ENCODE measurements around the gene GPI.
A peak's percentile ranks its signal among the peaks of the same experiment; 100 is the strongest.
"Not testable (repeated sequence)": the region's sequence is repeated elsewhere in the genome, so short reads cannot be mapped to it uniquely, and the experiment has no call there.

The GPI gene

DNA sequence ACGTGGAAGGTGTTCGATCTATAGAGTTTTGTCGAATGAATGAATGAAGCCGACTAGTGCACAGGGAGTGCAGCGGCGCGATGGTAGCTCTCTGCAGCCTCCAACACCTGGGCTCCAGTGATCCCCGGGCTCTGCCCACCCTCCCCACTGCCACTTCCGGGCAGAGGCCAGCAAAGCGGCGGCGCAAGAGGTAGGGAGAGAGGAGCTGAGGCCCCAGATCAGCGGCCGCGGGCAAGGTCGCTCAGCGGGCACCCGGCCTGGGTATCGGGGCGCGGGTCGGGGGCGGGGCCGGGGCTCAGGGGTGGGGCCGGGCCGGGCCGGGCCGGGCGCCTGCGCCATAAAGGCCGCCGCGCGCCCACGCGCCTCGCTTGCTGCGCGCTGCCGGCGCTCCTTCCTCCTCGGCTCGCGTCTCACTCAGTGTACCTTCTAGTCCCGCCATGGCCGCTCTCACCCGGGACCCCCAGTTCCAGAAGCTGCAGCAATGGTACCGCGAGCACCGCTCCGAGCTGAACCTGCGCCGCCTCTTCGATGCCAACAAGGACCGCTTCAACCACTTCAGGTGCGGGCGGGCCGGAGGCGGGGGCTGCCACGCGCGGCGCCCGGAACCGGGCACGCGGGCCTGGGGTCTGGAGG, at the start of gene GPI:
Gene GPI, plus strand, starts transcription at position 367 of the 633 bp plus-strand sequence. Its CDS starts 71 bp downstream, at position 438.
- DNase-seq: peak; percentile 65 to 68

DNA sequence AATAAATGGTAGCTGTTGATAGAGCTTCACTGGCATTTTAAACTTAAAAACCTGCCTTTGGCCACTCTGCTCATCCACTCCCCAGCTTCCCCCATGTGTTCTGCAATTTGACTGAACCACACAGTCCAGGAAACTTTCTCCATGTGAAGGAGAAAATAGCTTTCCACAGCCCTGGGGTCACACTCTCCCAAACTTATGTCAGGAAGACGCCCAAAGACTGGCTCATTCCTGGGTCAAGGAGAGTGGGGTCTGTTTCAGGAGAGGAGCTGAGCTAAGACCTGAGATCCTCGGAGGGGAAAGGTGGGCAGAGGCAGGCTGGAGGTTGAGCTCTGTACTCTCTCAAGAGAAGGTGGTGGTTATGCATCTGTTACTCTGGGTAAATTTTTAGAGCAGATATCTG, 48.7 kb upstream of the GPI start:
- no peak for DNase-seq

GRCh38 chr19:34316741-34317301, 48.2 kb upstream of the GPI start:
- DNase-seq: no peak

GRCh38 chr19:34317311-34317927, 47.6 kb upstream of the GPI start:
- DNase-seq: peak; percentile 12 to 31

DNA sequence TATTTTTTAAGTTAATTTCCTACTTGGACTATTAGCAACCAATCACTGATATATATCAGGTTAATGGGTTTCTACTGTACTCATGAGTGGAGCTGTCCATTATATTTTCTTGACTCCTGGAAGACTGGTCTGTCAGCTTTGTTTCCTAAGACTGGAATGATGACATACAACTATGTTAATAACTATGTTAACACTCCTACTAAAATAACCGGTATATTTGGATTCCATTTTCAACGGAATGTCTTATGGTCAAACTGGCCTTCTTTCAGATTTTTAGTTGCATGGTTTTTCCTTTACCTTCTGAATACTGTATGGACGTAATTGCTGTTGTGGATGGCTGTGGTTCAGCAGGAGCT, 45.8 kb upstream of the GPI start:
- no peak for DNase-seq

GRCh38 chr19:34319785-34320184, 45.2 kb upstream of the GPI start:
- no peak for DNase-seq

DNA sequence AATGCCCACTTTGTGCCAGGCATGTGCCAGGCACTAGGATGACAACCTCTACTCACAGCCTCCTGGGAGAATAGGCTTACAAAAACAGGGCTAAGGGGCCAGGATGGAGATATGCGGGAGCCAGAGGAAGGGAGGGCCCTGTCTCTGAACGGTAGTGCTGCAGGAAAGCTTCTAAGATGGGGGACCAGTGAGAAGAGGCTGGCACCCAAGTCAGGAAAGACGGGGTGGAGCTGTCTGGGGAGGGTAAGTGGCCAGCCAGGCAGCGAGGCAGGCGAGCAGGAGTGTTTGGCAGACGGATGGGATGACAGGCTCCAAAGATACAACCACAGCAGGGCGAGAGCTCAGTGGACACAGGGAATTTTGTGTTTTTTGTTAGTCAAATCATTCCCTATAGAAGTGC, 44.7 kb upstream of the GPI start:
- no peak for DNase-seq

GRCh38 chr19:34321735-34322134, 43.3 kb upstream of the GPI start:
- no peak for DNase-seq

DNA sequence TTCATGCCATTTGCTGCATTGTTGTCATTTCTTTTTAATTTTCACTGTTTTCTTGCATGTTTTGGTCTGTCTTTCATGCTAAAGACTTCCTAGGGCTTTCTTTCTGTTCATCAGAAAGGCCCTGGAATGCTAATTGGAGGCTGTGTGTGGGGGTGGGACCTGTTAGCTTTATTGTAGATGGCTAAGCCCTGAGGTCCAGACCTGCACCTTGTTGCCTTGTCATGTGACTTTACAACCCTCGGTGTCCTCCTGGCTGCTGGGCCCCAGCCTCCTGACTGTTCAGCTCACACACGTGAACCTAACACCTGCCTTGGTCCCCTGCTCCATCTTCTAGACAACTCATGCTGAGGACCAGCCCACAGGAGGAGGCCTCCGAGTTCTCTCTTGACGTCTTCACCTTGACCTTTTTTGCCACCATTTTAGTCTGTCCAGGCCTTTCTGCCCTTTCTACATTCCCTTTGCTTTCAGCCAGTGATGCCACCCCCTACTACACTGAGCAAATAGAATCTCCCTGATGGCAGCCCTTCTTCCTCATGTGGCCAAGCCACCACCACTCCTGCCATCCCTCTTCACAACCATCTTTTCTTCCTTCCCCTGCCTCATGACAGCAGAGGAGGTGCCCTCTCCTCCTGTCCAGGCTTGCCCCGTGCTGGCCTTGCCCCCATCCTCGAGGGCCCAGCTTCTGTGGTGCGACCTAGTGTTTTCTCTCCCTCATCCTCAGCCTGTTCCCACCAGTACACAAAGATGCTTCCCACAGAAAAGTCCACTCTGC, 41.4 kb upstream of the GPI start:
- no peak for DNase-seq

DNA sequence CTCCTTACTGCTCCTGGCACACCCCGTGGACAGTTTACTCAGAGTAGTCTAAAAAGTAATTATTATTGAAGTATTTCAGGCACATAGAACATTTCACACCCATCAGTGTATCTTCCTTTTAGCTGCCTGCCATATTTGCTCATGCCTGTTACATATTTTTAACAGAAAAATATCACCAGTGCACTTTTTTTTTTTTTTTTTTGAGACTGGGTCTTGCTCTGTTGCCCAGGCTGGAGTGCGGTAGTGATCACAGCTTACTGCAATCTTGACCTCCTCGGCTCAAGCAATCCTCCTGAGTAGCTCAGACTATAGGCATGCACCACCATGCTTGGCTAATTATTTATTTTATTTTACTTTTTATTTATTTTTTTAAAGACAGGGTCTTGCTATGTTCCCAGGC, 40.7 kb upstream of the GPI start:
- DNase-seq: no peak

DNA sequence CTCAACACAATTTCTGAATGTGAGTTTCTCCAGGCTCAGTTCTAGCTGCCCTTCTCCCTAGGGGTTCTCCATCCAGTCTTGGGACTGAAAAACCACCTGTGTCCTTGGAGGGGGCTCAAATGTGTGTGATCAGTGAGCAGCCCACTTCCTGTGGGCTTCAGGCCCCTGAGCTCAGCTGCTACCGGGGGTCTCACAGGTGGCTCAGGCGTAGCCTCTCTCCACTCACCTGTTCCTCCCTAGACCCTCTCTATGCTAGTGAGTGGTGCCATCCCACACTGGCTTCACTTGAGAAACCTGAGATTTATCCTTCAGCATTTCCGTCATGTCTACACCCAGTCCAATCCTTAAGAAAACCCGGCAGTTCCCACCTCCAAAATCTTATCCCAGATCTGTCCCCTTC, 39.8 kb upstream of the GPI start:
- DNase-seq: no peak

- no peak for DNase-seq
Measured at GRCh38 chr19:34325981-34326787, 38.8 kb upstream of the GPI start.

- DNase-seq: no peak
Measured at GRCh38 chr19:34327851-34328250, 37.1 kb upstream of the GPI start.

DNA sequence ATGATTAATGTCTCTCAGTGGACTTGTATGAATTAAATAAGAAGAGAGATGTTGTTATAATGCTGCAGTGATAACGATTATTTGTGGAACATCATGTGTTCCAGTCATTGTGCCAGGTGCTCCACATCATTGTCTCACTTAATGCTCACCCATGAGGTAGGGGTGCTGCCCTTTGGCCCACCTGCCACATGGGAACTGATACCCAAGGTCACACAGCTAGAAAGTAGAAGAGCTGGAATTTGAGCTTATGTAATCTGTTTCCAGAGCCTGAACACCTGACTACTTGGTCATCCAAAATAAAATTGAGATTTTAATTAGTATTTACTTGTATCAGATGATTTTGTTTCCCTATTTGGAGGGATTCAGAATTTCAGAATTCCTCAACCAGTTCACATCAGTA, 36.0 kb upstream of the GPI start:
- DNase-seq: no peak

- no peak for DNase-seq
Measured at GRCh38 chr19:34330116-34330515, 34.9 kb upstream of the GPI start.

- not testable (repeated sequence) for DNase-seq
Measured at GRCh38 chr19:34330596-34330995, 34.4 kb upstream of the GPI start.

GRCh38 chr19:34331596-34331995, 33.4 kb upstream of the GPI start:
- DNase-seq: not testable (repeated sequence)

GRCh38 chr19:34332027-34332760, 32.8 kb upstream of the GPI start:
- no peak for DNase-seq

- DNase-seq: no peak
Measured at GRCh38 chr19:34335914-34336313, 29.1 kb upstream of the GPI start.

DNA sequence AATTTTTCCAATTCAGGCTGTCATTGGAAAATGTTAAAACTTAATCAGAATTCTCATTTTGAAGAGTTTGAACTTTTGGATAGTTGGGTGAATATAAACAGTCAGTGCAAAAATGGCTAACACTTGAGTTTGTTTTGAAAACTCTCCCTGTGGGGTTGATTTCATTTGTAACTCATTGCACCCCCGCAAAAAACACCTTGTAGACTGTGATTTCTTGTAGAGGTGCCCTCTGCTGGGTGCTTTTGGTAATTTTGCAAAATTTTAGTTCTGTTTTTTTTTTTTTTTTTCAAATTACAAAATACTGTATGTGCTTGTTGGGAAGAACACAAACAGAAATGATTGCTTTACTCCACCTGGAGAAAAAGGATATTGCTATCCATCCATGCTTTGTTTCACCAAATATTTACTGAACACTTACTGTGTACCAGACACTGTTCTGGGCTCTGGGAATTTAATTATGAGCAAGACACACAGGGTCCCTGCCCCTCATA, 28.2 kb upstream of the GPI start:
- peak; percentile 39 to 63 for DNase-seq

- DNase-seq: no peak
Measured at GRCh38 chr19:34337739-34338138, 27.3 kb upstream of the GPI start.

Measured in CD4-positive, alpha-beta T cell treated with Interleukin-1 beta for 1 hour (primary cell).